22Rv1 (cell line): ENCODE results near the gene CNNM2.
A peak's percentile ranks its signal among the peaks of the same experiment; 100 is the strongest.

Experiments used
- H3K27ac ChIP-seq: fragments of 450-650 bp; 2 replicates; pipeline ENCODE4 v1.5.1; 2017
- ZFX ChIP-seq: fragments of 450-650 bp; IDR thresholded peaks from 2 replicates; pipeline ENCODE4 v1.6.1; 2017; ENCODE audit warnings: antibody characterized with exemption, borderline replicate concordance
- TF ChIP-seq, protein P1 (sequence below): fragments of 450-650 bp; IDR thresholded peaks from 2 replicates; pipeline ENCODE4 v1.5.1; 2017; ENCODE audit warnings: mild to moderate bottlenecking

Gene CNNM2

DNA sequence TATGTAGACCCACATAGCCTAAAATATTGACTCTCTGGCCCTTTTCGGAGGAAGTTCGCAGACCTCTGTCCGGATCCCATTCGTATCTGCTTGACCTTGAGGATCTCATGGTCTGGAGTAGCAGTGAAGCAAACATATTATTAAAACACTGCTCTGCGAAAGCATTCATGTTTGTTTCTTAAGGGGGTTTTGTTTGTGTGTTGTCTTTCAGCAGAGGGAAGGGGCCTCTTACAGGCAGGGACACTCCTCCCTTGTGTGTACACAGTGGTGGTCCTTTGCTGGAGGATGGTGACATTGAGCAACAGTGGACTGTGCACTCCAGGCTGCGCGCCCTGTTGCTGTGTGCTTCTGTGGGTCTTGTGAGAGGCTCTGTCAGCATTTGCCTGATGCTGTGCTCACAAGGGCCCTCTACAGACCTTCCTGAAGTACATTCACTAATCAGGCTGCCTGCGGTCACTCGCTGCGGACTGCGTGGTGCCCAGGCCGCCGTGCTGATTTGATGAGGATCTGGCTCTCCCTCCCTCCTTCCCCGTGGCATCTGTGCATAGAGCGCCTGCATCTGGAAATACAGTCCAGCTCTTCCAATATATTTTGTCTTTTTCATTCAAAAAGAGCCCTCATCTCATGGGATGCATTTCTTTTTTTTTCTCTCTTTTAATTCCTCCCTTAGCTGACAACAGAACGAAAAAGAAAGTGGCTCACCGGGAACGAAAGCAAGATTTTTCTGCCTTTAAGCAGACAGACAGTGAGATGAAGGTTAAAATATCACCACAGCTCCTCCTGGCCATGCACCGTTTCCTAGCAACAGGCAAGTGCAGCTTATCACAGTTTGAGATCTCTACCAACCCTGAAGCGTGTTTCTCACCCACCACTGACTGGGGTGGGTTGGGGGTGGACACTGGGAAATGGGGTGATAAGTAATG, 135.8 kb downstream of the CNNM2 start:
- no peak overlapping the region for H3K27ac ChIP-seq

GRCh38 chr10:103054621-103055020, 136.5 kb downstream of the CNNM2 start:
- no peak for TF ChIP-seq ZFX
- TF ChIP-seq, protein P1, sequence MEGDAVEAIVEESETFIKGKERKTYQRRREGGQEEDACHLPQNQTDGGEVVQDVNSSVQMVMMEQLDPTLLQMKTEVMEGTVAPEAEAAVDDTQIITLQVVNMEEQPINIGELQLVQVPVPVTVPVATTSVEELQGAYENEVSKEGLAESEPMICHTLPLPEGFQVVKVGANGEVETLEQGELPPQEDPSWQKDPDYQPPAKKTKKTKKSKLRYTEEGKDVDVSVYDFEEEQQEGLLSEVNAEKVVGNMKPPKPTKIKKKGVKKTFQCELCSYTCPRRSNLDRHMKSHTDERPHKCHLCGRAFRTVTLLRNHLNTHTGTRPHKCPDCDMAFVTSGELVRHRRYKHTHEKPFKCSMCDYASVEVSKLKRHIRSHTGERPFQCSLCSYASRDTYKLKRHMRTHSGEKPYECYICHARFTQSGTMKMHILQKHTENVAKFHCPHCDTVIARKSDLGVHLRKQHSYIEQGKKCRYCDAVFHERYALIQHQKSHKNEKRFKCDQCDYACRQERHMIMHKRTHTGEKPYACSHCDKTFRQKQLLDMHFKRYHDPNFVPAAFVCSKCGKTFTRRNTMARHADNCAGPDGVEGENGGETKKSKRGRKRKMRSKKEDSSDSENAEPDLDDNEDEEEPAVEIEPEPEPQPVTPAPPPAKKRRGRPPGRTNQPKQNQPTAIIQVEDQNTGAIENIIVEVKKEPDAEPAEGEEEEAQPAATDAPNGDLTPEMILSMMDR, result no peak
- no peak overlapping the region for H3K27ac ChIP-seq

More for the DNA sequence above, 135.8 kb downstream of the CNNM2 start:
- no peak for TF ChIP-seq ZFX
- TF ChIP-seq, protein P1, result peak; percentile 66

DNA sequence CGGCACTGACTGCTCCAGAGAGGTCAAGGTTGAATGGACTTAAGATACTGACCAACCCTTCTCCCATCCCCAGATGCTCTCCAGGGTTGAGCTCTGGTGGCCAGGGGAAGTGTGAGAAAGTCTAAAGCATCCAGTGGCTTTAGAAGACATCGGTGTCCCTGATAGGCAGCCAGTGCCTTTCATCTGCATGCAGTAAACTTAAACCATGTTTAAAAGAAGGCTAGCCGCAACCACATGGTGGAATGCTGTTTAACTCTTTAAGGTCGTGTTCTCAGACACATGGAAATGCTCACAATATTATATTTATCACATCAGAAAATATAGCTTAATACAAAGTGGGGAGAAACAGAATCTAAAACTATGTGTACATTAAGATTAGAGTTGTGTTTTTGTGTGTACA, 137.0 kb downstream of the CNNM2 start:
- H3K27ac ChIP-seq, result no peak overlapping the region
- TF ChIP-seq ZFX, result no peak
- TF ChIP-seq, protein P1, result no peak

DNA sequence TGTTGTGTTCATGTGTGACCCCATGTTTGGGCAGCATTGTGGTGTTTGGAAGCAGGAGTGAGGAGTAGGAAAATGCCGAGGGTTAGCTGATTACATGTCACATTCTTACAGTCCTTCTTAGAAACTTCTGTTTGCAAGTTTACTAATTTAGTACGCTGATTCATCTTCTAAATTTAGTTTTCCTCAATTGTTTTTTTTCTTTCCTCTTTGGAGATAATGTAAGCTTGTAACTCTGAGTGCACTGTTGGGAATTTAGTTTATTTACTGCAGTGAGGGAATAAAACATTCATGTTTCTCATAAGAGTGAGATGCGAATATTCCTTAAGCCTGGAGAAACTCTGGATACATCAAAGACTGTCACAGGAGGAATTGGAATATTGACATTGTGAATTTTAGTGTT, 139.9 kb downstream of the CNNM2 start:
- TF ChIP-seq ZFX, result no peak
- TF ChIP-seq, protein P1, result no peak
- H3K27ac ChIP-seq, result no peak overlapping the region

DNA sequence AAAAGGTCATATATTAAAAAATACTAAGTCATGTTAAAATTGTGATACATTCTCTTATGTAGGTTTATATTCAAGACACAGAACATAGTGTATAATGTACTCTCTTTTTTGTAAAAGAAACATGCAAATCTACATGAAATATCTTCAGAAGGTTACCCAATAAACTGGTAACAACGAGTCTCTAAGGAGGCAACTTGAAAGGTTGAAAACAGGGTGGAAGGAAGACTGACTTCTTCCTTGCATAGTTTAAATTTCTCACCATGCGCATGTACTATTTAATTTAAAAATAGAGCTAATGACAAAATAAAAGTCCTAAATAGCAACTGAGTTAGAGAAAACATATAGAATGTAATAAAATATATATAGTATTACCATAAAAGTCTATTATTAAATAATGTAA, 142.5 kb downstream of the CNNM2 start:
- no peak overlapping the region for H3K27ac ChIP-seq
- TF ChIP-seq, protein P1, result no peak
- TF ChIP-seq ZFX, result no peak

DNA sequence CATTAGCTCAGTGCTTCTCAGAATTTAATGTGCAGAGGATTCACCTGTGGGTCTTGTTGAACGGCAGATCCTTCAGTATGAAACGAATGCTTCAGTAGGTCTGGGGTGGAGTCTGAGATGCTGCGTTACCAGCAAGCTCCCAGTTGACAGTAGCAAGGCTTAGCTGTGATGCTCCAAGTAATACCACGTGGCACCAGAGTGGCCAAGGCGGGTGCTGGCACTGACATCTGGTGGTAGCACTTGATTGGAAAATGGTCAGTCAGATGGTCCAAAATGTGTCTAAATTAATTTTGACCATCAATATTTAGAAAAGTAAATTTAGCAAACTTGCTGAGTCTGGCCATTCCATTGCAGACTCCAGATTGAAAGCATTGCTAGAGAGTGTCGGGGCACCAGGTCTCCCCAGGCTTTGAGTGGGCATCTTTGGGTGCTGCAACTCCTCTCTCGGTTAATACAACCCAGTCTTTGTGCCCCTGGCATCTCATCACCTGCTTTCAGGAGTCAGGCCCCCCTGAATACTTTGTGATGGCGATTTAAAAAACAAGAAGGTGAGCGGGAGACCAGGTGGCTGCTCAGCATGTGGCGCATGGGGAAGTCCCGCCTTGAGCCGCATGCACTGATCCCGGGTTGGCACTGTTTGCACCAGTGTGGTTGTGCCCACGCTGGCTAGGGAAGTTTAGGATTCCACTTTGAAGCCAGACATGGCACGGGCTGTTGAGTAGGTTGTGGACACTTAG, 144.9 kb downstream of the CNNM2 start:
- no peak overlapping the region for H3K27ac ChIP-seq
- TF ChIP-seq, protein P1, result peak; percentile 24; the same call in 1 of the 2 replicates
- no peak for TF ChIP-seq ZFX
